OCI-LY1 (cell line): ENCODE results near the gene NETO2.

Source experiments
- CTCF ChIP-seq: fragments of 200-600 bp; sonication (generic), shearing (Covaris generic); IDR thresholded peaks from 2 replicates; pipeline ENCODE4 v1.5.1; 2017; ENCODE audit warnings: mild to moderate bottlenecking, antibody characterized with exemption, low read length, moderate library complexity, mixed read lengths
- EZH2 ChIP-seq: fragments of 200-600 bp; sonication (generic), shearing (Covaris generic); IDR thresholded peaks from 2 replicates; pipeline ENCODE4 v1.8.0; 2017; ENCODE audit warnings: borderline replicate concordance, mixed run types, mild to moderate bottlenecking, antibody characterized with exemption, low read length, moderate library complexity, mixed read lengths

GRCh38 chr16:47063011-47063724, 80.6 kb downstream of the NETO2 start:
- TF ChIP-seq EZH2, result no peak
- TF ChIP-seq CTCF, result no peak
